ENCODE measurements around the gene MCM9. TPM values are rescaled to one million over a fixed set of nuclear protein-coding genes. Genes with fewer than 3 reads are reported as not detected.

The MCM9 gene
- total RNA-seq, 1 experiment from 2014 or later = 14.9 TPM

DNA sequence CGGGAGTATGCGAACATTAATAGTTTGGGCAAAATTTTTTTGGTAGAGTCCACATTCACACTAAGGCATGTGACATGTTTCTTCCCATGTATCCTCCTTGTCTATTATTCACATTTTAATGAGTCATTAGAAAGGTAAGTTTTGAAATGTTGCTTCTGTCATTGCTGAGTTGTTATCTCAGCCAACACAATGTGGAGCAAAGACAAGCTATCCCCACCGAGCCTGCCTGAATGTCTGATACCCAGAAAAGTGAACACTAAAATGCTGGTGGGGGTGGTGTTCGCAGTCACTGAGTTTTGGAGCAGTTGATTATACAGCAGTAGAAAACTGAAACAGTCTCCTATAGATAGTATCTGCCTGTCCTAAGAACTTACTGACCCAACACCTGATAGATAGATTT is 109.3 kb downstream of the MCM9 start (continued):
- TF ChIP-seq, protein P1, sequence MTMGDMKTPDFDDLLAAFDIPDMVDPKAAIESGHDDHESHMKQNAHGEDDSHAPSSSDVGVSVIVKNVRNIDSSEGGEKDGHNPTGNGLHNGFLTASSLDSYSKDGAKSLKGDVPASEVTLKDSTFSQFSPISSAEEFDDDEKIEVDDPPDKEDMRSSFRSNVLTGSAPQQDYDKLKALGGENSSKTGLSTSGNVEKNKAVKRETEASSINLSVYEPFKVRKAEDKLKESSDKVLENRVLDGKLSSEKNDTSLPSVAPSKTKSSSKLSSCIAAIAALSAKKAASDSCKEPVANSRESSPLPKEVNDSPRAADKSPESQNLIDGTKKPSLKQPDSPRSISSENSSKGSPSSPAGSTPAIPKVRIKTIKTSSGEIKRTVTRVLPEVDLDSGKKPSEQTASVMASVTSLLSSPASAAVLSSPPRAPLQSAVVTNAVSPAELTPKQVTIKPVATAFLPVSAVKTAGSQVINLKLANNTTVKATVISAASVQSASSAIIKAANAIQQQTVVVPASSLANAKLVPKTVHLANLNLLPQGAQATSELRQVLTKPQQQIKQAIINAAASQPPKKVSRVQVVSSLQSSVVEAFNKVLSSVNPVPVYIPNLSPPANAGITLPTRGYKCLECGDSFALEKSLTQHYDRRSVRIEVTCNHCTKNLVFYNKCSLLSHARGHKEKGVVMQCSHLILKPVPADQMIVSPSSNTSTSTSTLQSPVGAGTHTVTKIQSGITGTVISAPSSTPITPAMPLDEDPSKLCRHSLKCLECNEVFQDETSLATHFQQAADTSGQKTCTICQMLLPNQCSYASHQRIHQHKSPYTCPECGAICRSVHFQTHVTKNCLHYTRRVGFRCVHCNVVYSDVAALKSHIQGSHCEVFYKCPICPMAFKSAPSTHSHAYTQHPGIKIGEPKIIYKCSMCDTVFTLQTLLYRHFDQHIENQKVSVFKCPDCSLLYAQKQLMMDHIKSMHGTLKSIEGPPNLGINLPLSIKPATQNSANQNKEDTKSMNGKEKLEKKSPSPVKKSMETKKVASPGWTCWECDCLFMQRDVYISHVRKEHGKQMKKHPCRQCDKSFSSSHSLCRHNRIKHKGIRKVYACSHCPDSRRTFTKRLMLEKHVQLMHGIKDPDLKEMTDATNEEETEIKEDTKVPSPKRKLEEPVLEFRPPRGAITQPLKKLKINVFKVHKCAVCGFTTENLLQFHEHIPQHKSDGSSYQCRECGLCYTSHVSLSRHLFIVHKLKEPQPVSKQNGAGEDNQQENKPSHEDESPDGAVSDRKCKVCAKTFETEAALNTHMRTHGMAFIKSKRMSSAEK (CRISPR knock-in tag; IDR thresholded peaks at IDR 0.05; ENCODE audit: borderline replicate concordance) = no peak
- TF ChIP-seq ZNF671 (CRISPR knock-in tag; IDR thresholded peaks at IDR 0.05) (no peak), ARID4B (CRISPR knock-in tag; IDR thresholded peaks at IDR 0.05; ENCODE audit: borderline replicate concordance) (no peak), ZNF232 (CRISPR knock-in tag; IDR thresholded peaks at IDR 0.05) (no peak), ZSCAN18 (CRISPR knock-in tag; IDR thresholded peaks at IDR 0.05) (no peak)

- peaks cover 27% of the 10 kb centered on the region for H3K36me3 Mint-ChIP-seq
- POLR2A ChIA-PET = interaction anchor here (0.5 kb wide), 1 partner anchor 10 kb away, joined by 3 read pairs; no protein-coding TSS in a partner anchor
- TF ChIP-seq, protein P2, sequence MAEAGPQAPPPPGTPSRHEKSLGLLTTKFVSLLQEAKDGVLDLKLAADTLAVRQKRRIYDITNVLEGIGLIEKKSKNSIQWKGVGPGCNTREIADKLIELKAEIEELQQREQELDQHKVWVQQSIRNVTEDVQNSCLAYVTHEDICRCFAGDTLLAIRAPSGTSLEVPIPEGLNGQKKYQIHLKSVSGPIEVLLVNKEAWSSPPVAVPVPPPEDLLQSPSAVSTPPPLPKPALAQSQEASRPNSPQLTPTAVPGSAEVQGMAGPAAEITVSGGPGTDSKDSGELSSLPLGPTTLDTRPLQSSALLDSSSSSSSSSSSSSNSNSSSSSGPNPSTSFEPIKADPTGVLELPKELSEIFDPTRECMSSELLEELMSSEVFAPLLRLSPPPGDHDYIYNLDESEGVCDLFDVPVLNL (CRISPR knock-in tag; IDR thresholded peaks at IDR 0.05; ENCODE audit: borderline replicate concordance, low read depth) = no peak
- no peak for TF ChIP-seq ETV6 (CRISPR knock-in tag; IDR thresholded peaks at IDR 0.05)
- no peak for TF ChIP-seq ZNF121 (CRISPR knock-in tag; IDR thresholded peaks at IDR 0.05)
- TF ChIP-seq NR2C2 (CRISPR knock-in tag; IDR thresholded peaks at IDR 0.05) = no peak
- TF ChIP-seq NR1H2 (CRISPR knock-in tag; IDR thresholded peaks at IDR 0.05) = no peak
- H3K27me3 Mint-ChIP-seq (ENCODE audit: low read depth) = no peaks in the 10 kb centered on the region
- H3K9me3 Mint-ChIP-seq = peaks cover 29% of the 10 kb centered on the region
- ATAC-seq = no peak
- no peak overlapping the region for H3K27ac Mint-ChIP-seq
- CTCF ChIA-PET = no interaction called here
- no peak overlapping the region for H3K4me3 Mint-ChIP-seq
- peaks cover 5% of the 10 kb centered on the region for H3K4me1 Mint-ChIP-seq
- DNase-seq (ENCODE audit: low spot score) = no peak
Measured at GRCh38 chr6:118815495-118815894, 119.5 kb downstream of the MCM9 start.

- ChIA-PET CTCF (no interaction called here), POLR2A (no interaction called here)
- Mint-ChIP-seq H3K4me3 (no peak overlapping the region), H3K36me3 (peaks cover 24% of the 10 kb centered on the region), H3K4me1 (peaks cover 16% of the 10 kb centered on the region), H3K27ac (no peak overlapping the region), H3K27me3 (ENCODE audit: low read depth) (no peaks in the 10 kb centered on the region), H3K9me3 (peaks cover 22% of the 10 kb centered on the region)
- DNase-seq (ENCODE audit: low spot score) (no peak), ATAC-seq (no peak)
- no peak for TF ChIP-seq NFE2L1 (CRISPR knock-in tag; IDR thresholded peaks at IDR 0.05)
- no peak for TF ChIP-seq GRHL2 (CRISPR knock-in tag; IDR thresholded peaks at IDR 0.05; ENCODE audit: insufficient replicate concordance, severe bottlenecking)
- no peak for TF ChIP-seq CREB1 (CRISPR knock-in tag; IDR thresholded peaks at IDR 0.05)
- TF ChIP-seq MYBL2 (CRISPR knock-in tag; IDR thresholded peaks at IDR 0.05) = no peak
- no peak for TF ChIP-seq ZNF138 (CRISPR knock-in tag; conservative IDR thresholded peaks at IDR 0.05)
- no peak for TF ChIP-seq FOXK1 (CRISPR knock-in tag; IDR thresholded peaks at IDR 0.05)
- TF ChIP-seq KAT7 (CRISPR knock-in tag; IDR thresholded peaks at IDR 0.05; ENCODE audit: borderline replicate concordance) = no peak
- TF ChIP-seq NR3C1 (CRISPR knock-in tag; conservative IDR thresholded peaks at IDR 0.05; ENCODE audit: low read depth) = no peak
- no peak for TF ChIP-seq SOX15 (CRISPR knock-in tag; IDR thresholded peaks at IDR 0.05)
- no peak for TF ChIP-seq PREB (CRISPR knock-in tag; IDR thresholded peaks at IDR 0.05; ENCODE audit: borderline replicate concordance)
- no peak for TF ChIP-seq NR1H2 (CRISPR knock-in tag; IDR thresholded peaks at IDR 0.05)
- no peak for TF ChIP-seq ZNF121 (CRISPR knock-in tag; IDR thresholded peaks at IDR 0.05)
Measured at GRCh38 chr6:118813775-118814174, 121.2 kb downstream of the MCM9 start.

Measured in WTC11 (cell line).